OCI-LY3 (cell line): ENCODE data around the gene GNL1.

Source experiments
- H2AFZ ChIP-seq: fragments of 200-600, 300-600 bp; shearing (Covaris generic); 2 replicates; pipeline ENCODE4 v1.6.0; 2014; ENCODE audit warnings: antibody characterized with exemption, low read depth, low read length
- H3K27ac ChIP-seq: fragments of 200-600, 300-600 bp; sonication (generic); 2 replicates; pipeline ENCODE4 v1.5.1; 2014; ENCODE audit warnings: mild to moderate bottlenecking, low read length, moderate library complexity, mixed read lengths
- H3K27me3 ChIP-seq: fragments of 200-600, 300-600 bp; sonication (generic); 2 replicates; pipeline ENCODE4 v1.6.1; 2014; ENCODE audit warnings: low read depth, low read length, mixed read lengths
- H3K36me3 ChIP-seq: fragments of 200-600, 300-600 bp; sonication (generic); replicated peaks from 2 replicates; pipeline ENCODE3; 2014; ENCODE audit warnings: low read depth, low read length, mixed read lengths
- H3K4me1 ChIP-seq: fragments of 300-600, 200-600 bp; sonication (generic); 2 replicates; pipeline ENCODE4 v1.6.1; 2014; ENCODE audit warnings: low read length, mixed read lengths
- H3K4me2 ChIP-seq: fragments of 200-600, 300-600 bp; sonication (generic); 2 replicates; pipeline ENCODE4 v1.6.1; 2014; ENCODE audit warnings: low read length, mixed read lengths
- H3K4me3 ChIP-seq: fragments of 300-600, 200-600 bp; sonication (generic); 2 replicates; pipeline ENCODE4 v1.5.1; 2014; ENCODE audit warnings: antibody characterized with exemption, mild to moderate bottlenecking, low read length, moderate library complexity
- H3K79me2 ChIP-seq: fragments of 300-600, 200-600 bp; shearing (Covaris generic); 2 replicates; pipeline ENCODE4 v1.6.1; 2014; ENCODE audit warnings: mild to moderate bottlenecking, low read length, mixed read lengths
- H3K9ac ChIP-seq: fragments of 300-600, 200-600 bp; shearing (Covaris generic); 2 replicates; pipeline ENCODE4 v1.6.0; 2014; ENCODE audit warnings: mild to moderate bottlenecking, low read length, moderate library complexity
- H3K9me3 ChIP-seq: fragments of 200-600, 300-600 bp; shearing (Covaris generic); 2 replicates; pipeline ENCODE4 v1.6.1; 2014; ENCODE audit warnings: low read length, mixed read lengths; ENCODE audit not compliant: insufficient read depth
- H4K20me1 ChIP-seq: fragments of 200-600, 300-600 bp; sonication (generic); 2 replicates; pipeline ENCODE4 v1.6.1; 2016; ENCODE audit warnings: low read length, mixed read lengths; ENCODE audit not compliant: insufficient read depth
- EZH2phosphoT487 ChIP-seq: fragments of 200-600 bp; shearing (Covaris generic); IDR thresholded peaks from 2 replicates; pipeline ENCODE4 v1.6.1; 2018; ENCODE audit warnings: antibody characterized with exemption, mixed run types, low read depth
- TF ChIP-seq, protein P1 (sequence below): fragments of 200-600, 300-600 bp; sonication (generic); IDR thresholded peaks from 2 replicates; pipeline ENCODE4 v1.5.1; 2014; ENCODE audit warnings: antibody characterized with exemption, low read length, low read depth

GNL1 gene

GRCh38 chr6:30491991-30492952, 64.0 kb downstream of the GNL1 start:
- no peak for TF ChIP-seq EZH2phosphoT487
- TF ChIP-seq, protein P1, sequence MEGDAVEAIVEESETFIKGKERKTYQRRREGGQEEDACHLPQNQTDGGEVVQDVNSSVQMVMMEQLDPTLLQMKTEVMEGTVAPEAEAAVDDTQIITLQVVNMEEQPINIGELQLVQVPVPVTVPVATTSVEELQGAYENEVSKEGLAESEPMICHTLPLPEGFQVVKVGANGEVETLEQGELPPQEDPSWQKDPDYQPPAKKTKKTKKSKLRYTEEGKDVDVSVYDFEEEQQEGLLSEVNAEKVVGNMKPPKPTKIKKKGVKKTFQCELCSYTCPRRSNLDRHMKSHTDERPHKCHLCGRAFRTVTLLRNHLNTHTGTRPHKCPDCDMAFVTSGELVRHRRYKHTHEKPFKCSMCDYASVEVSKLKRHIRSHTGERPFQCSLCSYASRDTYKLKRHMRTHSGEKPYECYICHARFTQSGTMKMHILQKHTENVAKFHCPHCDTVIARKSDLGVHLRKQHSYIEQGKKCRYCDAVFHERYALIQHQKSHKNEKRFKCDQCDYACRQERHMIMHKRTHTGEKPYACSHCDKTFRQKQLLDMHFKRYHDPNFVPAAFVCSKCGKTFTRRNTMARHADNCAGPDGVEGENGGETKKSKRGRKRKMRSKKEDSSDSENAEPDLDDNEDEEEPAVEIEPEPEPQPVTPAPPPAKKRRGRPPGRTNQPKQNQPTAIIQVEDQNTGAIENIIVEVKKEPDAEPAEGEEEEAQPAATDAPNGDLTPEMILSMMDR, result no peak
- no peaks in the 10 kb centered on the region for H3K9me3 ChIP-seq
- no peak overlapping the region for H3K27ac ChIP-seq
- H3K27me3 ChIP-seq, result no peaks in the 10 kb centered on the region
- no peak overlapping the region for H2AFZ ChIP-seq
- H3K79me2 ChIP-seq, result peaks cover 16% of the 10 kb centered on the region
- H3K36me3 ChIP-seq, result peaks cover 32% of the 10 kb centered on the region
- peaks cover 17% of the 10 kb centered on the region for H4K20me1 ChIP-seq
- no peak overlapping the region for H3K9ac ChIP-seq
- H3K4me2 ChIP-seq, result no peak overlapping the region
- no peak overlapping the region for H3K4me3 ChIP-seq
- peaks cover 18% of the 10 kb centered on the region for H3K4me1 ChIP-seq
